Calu3 (cell line): Measurements from ENCODE around the gene FAM47E. TPM values are rescaled to one million over a fixed set of nuclear protein-coding genes. Genes with fewer than 3 reads are reported as not detected.

Source experiments
- BruUV-seq: library from RNA; stranded (reverse); fragments of 400-500 nt; replicated peaks from 2 replicates; lab custom pipeline; 2021; lab: Mats Ljungman, UMichigan
- CTCF ChIA-PET: fragments of 300-600 bp; sonication (Branson Sonifier 250); formaldehyde crosslinking; loops from one replicate; lab custom pipeline; 2022; ENCODE audit warnings: antibody characterized with exemption; lab: Charles Lee
- DNase-seq: peaks from one replicate; pipeline ENCODE4 v3.0.0; 2022
- H3K27ac Mint-ChIP-seq: one replicate; pipeline ENCODE4 v1.8.0; 2022; ENCODE audit warnings: mixed read lengths; ENCODE audit not compliant: unreplicated experiment
- H3K27me3 Mint-ChIP-seq: one replicate; pipeline ENCODE4 v1.8.0; 2022; ENCODE audit warnings: mixed read lengths; ENCODE audit not compliant: unreplicated experiment
- H3K36me3 Mint-ChIP-seq: one replicate; pipeline ENCODE4 v1.8.0; 2022; ENCODE audit warnings: mild to moderate bottlenecking, moderate library complexity, mixed read lengths; ENCODE audit not compliant: insufficient read depth, unreplicated experiment
- H3K4me1 Mint-ChIP-seq: one replicate; pipeline ENCODE4 v1.8.0; 2022; ENCODE audit warnings: mild to moderate bottlenecking, low read depth, mixed read lengths; ENCODE audit not compliant: unreplicated experiment
- H3K4me3 Mint-ChIP-seq: one replicate; pipeline ENCODE4 v1.8.0; 2022; ENCODE audit warnings: mild to moderate bottlenecking, low read depth, moderate library complexity, mixed read lengths; ENCODE audit not compliant: unreplicated experiment
- H3K9me3 Mint-ChIP-seq: one replicate; pipeline ENCODE4 v1.8.0; 2022; ENCODE audit warnings: low read depth, mixed read lengths; ENCODE audit not compliant: unreplicated experiment
- intact Hi-C: fragments of 100-400 bp; cut with micrococcal nuclease; formaldehyde crosslinking; loops from one replicate; pipeline ENCODE4 v1.10.0; 2022; ENCODE audit not compliant: unreplicated experiment
- total RNA-seq: library from RNA; stranded (reverse); gene quantifications from 2 replicates; pipeline ENCODE4 v1.2.3, GENCODE V29; 2022
- TF ChIP-seq, protein P1 (sequence below): fragments of 200-600 bp; IDR thresholded peaks from one replicate; pipeline ENCODE4 v1.8.0; 2022; ENCODE audit warnings: antibody characterized with exemption; ENCODE audit not compliant: unreplicated experiment

FAM47E gene
- total RNA-seq, 1 experiment from 2014 or later: 0.57 TPM

DNA sequence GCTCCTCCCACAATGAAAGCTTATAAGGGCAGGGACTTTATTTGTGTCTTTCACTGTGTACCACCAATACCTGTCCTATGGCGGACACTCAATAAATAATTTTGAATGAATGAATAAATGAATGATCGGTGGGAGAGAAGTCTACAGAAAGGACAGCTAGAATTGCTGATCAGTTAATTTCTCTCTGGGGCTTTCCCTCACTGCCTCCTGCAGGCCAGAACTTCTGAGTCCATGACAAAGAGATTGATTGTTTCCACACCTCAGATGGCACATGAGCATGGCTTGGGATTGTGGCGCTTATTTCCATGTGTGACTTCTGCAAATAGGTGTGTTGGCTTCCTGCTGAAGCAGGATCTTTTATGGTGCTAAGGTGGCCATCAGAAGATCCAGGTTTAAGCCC is 6.3 kb downstream of the FAM47E start:
- intact Hi-C loops: no loop called here
- TF ChIP-seq, protein P1, sequence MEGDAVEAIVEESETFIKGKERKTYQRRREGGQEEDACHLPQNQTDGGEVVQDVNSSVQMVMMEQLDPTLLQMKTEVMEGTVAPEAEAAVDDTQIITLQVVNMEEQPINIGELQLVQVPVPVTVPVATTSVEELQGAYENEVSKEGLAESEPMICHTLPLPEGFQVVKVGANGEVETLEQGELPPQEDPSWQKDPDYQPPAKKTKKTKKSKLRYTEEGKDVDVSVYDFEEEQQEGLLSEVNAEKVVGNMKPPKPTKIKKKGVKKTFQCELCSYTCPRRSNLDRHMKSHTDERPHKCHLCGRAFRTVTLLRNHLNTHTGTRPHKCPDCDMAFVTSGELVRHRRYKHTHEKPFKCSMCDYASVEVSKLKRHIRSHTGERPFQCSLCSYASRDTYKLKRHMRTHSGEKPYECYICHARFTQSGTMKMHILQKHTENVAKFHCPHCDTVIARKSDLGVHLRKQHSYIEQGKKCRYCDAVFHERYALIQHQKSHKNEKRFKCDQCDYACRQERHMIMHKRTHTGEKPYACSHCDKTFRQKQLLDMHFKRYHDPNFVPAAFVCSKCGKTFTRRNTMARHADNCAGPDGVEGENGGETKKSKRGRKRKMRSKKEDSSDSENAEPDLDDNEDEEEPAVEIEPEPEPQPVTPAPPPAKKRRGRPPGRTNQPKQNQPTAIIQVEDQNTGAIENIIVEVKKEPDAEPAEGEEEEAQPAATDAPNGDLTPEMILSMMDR: no peak
- H3K4me1 Mint-ChIP-seq: peaks cover 8% of the 10 kb centered on the region
- no peaks in the 10 kb centered on the region for H3K9me3 Mint-ChIP-seq
- H3K27me3 Mint-ChIP-seq: no peaks in the 10 kb centered on the region
- H3K36me3 Mint-ChIP-seq: no peaks in the 10 kb centered on the region
- no peak overlapping the region for H3K27ac Mint-ChIP-seq
- no peak for DNase-seq
- no TSS peak for BruUV-seq
- H3K4me3 Mint-ChIP-seq: no peak overlapping the region
- CTCF ChIA-PET: no interaction called here

DNA sequence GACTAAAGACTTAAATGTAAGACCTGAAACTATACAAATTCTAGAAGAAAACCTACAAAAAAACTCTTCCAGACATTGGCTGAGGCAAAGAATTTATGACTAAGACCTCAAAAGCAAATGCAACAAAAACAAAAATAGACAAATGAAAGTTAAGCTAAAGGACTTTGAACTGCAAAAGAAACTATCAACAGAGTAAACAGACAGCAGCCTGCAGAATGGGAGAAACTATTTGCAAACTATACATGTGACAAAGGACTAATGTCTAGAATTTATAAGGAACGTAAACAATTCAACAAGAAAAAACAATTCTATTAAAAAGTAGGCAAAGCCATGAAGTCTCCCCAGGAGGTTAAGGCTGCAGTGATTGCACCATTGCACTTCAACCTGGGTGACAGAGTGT is 9.1 kb downstream of the FAM47E start:
- no peak overlapping the region for H3K4me3 Mint-ChIP-seq
- H3K36me3 Mint-ChIP-seq: no peaks in the 10 kb centered on the region
- CTCF ChIA-PET: interaction anchor here (1.1 kb wide), 1 partner anchor 46 kb away, joined by 3 read pairs; no protein-coding TSS in a partner anchor
- intact Hi-C loops: no loop called here
- no TSS peak for BruUV-seq
- no peaks in the 10 kb centered on the region for H3K27me3 Mint-ChIP-seq
- no peak overlapping the region for H3K27ac Mint-ChIP-seq
- peaks cover 8% of the 10 kb centered on the region for H3K4me1 Mint-ChIP-seq
- TF ChIP-seq, protein P1: no peak
- no peaks in the 10 kb centered on the region for H3K9me3 Mint-ChIP-seq
- DNase-seq: no peak

DNA sequence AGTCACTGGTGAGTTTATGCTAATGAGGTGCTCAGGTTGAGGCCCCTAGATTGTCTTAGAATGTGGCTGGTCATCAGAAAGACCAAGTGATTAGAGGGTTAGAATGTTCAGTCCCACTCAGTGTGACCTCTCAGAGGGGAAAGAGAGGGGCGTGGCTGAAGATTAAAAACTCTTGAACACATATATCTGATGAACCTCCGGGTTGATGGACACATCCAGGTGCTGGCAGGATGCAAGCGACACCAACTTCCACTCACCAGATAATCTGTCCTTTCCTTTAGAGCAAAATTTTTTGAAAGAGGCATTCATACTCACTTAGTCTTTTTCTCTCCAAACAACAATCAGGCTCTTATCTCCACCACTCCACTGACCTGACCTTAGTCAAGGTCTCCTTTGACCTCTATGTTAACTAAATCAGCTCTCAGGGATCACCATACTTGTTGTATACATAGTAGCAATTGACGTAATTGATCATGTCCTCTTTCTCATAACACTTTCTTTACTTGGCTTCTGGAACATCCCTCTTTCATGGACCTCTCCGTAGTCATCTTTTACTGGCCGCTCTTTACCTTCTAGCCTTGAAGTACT is 14.2 kb downstream of the FAM47E start:
- DNase-seq: no peak
- Mint-ChIP-seq H3K27ac (no peak overlapping the region), H3K4me1 (peaks cover 3% of the 10 kb centered on the region)

DNA sequence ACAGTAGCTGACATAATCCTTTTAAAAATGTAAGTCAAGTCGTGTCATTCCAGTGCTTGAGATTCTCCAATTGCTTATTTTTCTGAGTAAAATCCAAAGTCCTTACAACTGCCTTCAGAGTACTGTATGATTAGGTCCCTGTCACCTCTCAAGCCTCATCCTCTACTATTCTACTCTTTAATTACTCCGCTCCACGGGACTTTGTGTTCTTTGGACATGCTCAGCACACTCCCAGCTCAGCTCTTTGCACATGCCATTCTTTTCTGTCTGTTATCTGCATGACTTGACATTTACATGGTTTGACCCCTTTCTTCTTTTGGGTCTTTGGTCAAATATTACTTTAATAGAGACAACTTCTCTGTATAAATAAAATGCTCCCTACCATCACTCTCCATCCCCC is 15.1 kb downstream of the FAM47E start:
- no peaks in the 10 kb centered on the region for H3K4me1 Mint-ChIP-seq
- no peak for DNase-seq
- H3K27ac Mint-ChIP-seq: no peak overlapping the region
- no peaks in the 10 kb centered on the region for H3K36me3 Mint-ChIP-seq
- no TSS peak for BruUV-seq
- TF ChIP-seq, protein P1: no peak
- intact Hi-C loops: no loop called here
- H3K9me3 Mint-ChIP-seq: no peaks in the 10 kb centered on the region
- H3K27me3 Mint-ChIP-seq: no peaks in the 10 kb centered on the region
- no peak overlapping the region for H3K4me3 Mint-ChIP-seq
- CTCF ChIA-PET: no interaction called here

More for the DNA sequence above, 14.2 kb downstream of the FAM47E start:
- TF ChIP-seq, protein P1: no peak
- Mint-ChIP-seq H3K9me3 (no peaks in the 10 kb centered on the region), H3K36me3 (no peaks in the 10 kb centered on the region), H3K4me3 (no peak overlapping the region), H3K27me3 (no peaks in the 10 kb centered on the region)
- BruUV-seq: no TSS peak
- CTCF ChIA-PET: no interaction called here
- intact Hi-C loops: no loop called here
